NCI-H1930 (cell line): ENCODE measurements around the gene CLDN1.

Source experiments
- DNase-seq, 2 experiments: peaks; one replicate each; lab custom pipeline; 2025; lab: John Stamatoyannopoulos, UW

The CLDN1 gene

GRCh38 chr3:190330936-190331734 lies 8.9 kb upstream of the CLDN1 start:
- no peak for DNase-seq

GRCh38 chr3:190326930-190327329 lies 4.7 kb upstream of the CLDN1 start:
- DNase-seq, result no peak

GRCh38 chr3:190326361-190326760 lies 4.1 kb upstream of the CLDN1 start:
- no peak for DNase-seq

GRCh38 chr3:190325923-190326322 lies 3.7 kb upstream of the CLDN1 start:
- DNase-seq, result no peak

GRCh38 chr3:190323246-190323626 lies 990 bp upstream of the CLDN1 start:
- no peak for DNase-seq

GRCh38 chr3:190322604-190323245 lies 479 bp upstream of the CLDN1 start:
- no peak for DNase-seq

- DNase-seq, result no peak
Observed at GRCh38 chr3:190320594-190321362, 1.5 kb downstream of the CLDN1 start.

- DNase-seq, result no peak
Observed at GRCh38 chr3:190319660-190320059, 2.6 kb downstream of the CLDN1 start.

GRCh38 chr3:190318666-190319065 lies 3.6 kb downstream of the CLDN1 start:
- no peak for DNase-seq

- DNase-seq, result no peak
Observed at GRCh38 chr3:190314741-190315140, 7.5 kb downstream of the CLDN1 start.

GRCh38 chr3:190309414-190309813 lies 12.8 kb downstream of the CLDN1 start:
- no peak for DNase-seq

GRCh38 chr3:190308154-190308553 lies 14.1 kb downstream of the CLDN1 start:
- DNase-seq, result no peak

GRCh38 chr3:190307164-190307545 lies 15.1 kb downstream of the CLDN1 start:
- no peak for DNase-seq

- peak in 1 of 2 experiments; percentile 0 for DNase-seq
Observed at GRCh38 chr3:190306513-190307163, 15.6 kb downstream of the CLDN1 start.

- DNase-seq, result no peak
Observed at GRCh38 chr3:190306026-190306425, 16.2 kb downstream of the CLDN1 start.

GRCh38 chr3:190305406-190305805 lies 16.8 kb downstream of the CLDN1 start:
- no peak for DNase-seq

- no peak for DNase-seq
Observed at GRCh38 chr3:190303884-190304283, 18.4 kb downstream of the CLDN1 start.

GRCh38 chr3:190302212-190302867 lies 19.9 kb downstream of the CLDN1 start:
- no peak for DNase-seq

- DNase-seq, result no peak
Observed at GRCh38 chr3:190301591-190301990, 20.7 kb downstream of the CLDN1 start.

- DNase-seq, result no peak
Observed at GRCh38 chr3:190299969-190300368, 22.3 kb downstream of the CLDN1 start.

GRCh38 chr3:190294030-190294429 lies 28.2 kb downstream of the CLDN1 start:
- no peak for DNase-seq

GRCh38 chr3:190293621-190294020 lies 28.6 kb downstream of the CLDN1 start:
- no peak for DNase-seq
